IMR-90 (cell line): ENCODE data around the gene PRTG. TPM values are rescaled to one million over a fixed set of nuclear protein-coding genes. Genes with fewer than 3 reads are reported as not detected.

Source experiments
- ATAC-seq: fragments of 200-7000 bp; cut with Tn5 transposase; 2 replicates; pipeline ENCODE4 v1.9.1; 2020; ENCODE audit warnings: low read depth, mild to moderate bottlenecking, moderate library complexity
- BruUV-seq: library from RNA; stranded (reverse); fragments of 400-500 nt; replicated peaks from 2 replicates; lab custom pipeline; 2021; lab: Mats Ljungman, UMichigan
- CTCF ChIA-PET: fragments of 300-600 bp; formaldehyde crosslinking; extraction: SDS; loops from one replicate; lab custom pipeline; 2021; ENCODE audit warnings: antibody characterized with exemption; lab: Yijun Ruan, JAX
- POLR2A ChIA-PET: fragments of 300-600 bp; sonication (Branson Sonifier 250); formaldehyde crosslinking; loops from one replicate; lab custom pipeline; 2022; ENCODE audit warnings: antibody characterized with exemption; ENCODE audit not compliant: unreplicated experiment; lab: Charles Lee
- DNase-seq: peaks from one replicate; pipeline ENCODE4 v3.0.0; 2013
- H2AFZ ChIP-seq: replicated peaks from 2 replicates; pipeline ENCODE3; 2013; ENCODE audit warnings: low read length, mild to moderate bottlenecking; ENCODE audit not compliant: poor library complexity
- H2AK5ac ChIP-seq: 2 replicates; pipeline ENCODE4 v1.6.1; 2013; ENCODE audit warnings: low read depth, low read length, inconsistent platforms
- H2AK9ac ChIP-seq: replicated peaks from 2 replicates; pipeline ENCODE3; 2013; ENCODE audit warnings: mild to moderate bottlenecking, low read depth, low read length, moderate library complexity; ENCODE audit not compliant: poor library complexity
- H2BK120ac ChIP-seq: 2 replicates; pipeline ENCODE4 v1.6.1; 2013; ENCODE audit warnings: low read depth, low read length, inconsistent platforms
- H2BK15ac ChIP-seq: 3 replicates; pipeline ENCODE4 v1.6.1; 2013; ENCODE audit warnings: low read depth, low read length, inconsistent platforms
- H2BK20ac ChIP-seq: 2 replicates; pipeline ENCODE4 v1.6.1; 2013; ENCODE audit warnings: low read depth, mild to moderate bottlenecking, inconsistent platforms, low read length, moderate library complexity
- H2BK5ac ChIP-seq: 2 replicates; pipeline ENCODE4 v1.6.1; 2013; ENCODE audit warnings: mild to moderate bottlenecking, low read depth, low read length, inconsistent platforms; ENCODE audit not compliant: poor library complexity, severe bottlenecking
- H3K14ac ChIP-seq: replicated peaks from 2 replicates; pipeline ENCODE4 v1.6.1; 2013; ENCODE audit warnings: low read depth, low read length, inconsistent platforms
- H3K18ac ChIP-seq: 2 replicates; pipeline ENCODE4 v1.6.1; 2013; ENCODE audit warnings: low read depth, low read length, control low read depth
- H3K23ac ChIP-seq: 2 replicates; pipeline ENCODE4 v1.6.1; 2013; ENCODE audit warnings: low read depth, low read length, inconsistent platforms
- H3K27ac ChIP-seq: 2 replicates; pipeline ENCODE4 v1.5.1; 2013; ENCODE audit warnings: mild to moderate bottlenecking, control low read depth, low read length; ENCODE audit not compliant: insufficient read depth
- H3K27me3 ChIP-seq: 2 replicates; pipeline ENCODE4 v1.6.1; 2013; ENCODE audit warnings: low read length; ENCODE audit not compliant: control insufficient read depth, insufficient read depth
- H3K36me3 ChIP-seq: 2 replicates; pipeline ENCODE4 v1.6.1; 2013; ENCODE audit warnings: low read length, mixed read lengths; ENCODE audit not compliant: control insufficient read depth, insufficient read depth
- H3K4ac ChIP-seq: 2 replicates; pipeline ENCODE4 v1.6.1; 2013; ENCODE audit warnings: low read depth, low read length, inconsistent platforms
- H3K4me1 ChIP-seq: 2 replicates; pipeline ENCODE4 v1.6.1; 2013; ENCODE audit warnings: low read length, mixed read lengths; ENCODE audit not compliant: control insufficient read depth, insufficient read depth
- H3K4me2 ChIP-seq: 2 replicates; pipeline ENCODE4 v1.6.1; 2013; ENCODE audit warnings: low read depth, mild to moderate bottlenecking, control low read depth, low read length, moderate library complexity
- H3K4me3 ChIP-seq: 2 replicates; pipeline ENCODE4 v1.5.1; 2013; ENCODE audit warnings: low read depth, mild to moderate bottlenecking, control low read depth, low read length, moderate library complexity; ENCODE audit not compliant: insufficient read depth
- H3K56ac ChIP-seq: 2 replicates; pipeline ENCODE4 v1.6.1; 2013; ENCODE audit warnings: low read length, inconsistent platforms; ENCODE audit not compliant: insufficient read depth; ENCODE audit errors: extremely low read depth
- H3K79me1 ChIP-seq, 2 experiments: 2 replicates each; pipeline ENCODE4 v1.6.1; 2013; ENCODE audit warnings: low read length in 2 of 2, inconsistent platforms in 1 of 2, low read depth in 1 of 2
- H3K9ac ChIP-seq: 2 replicates; pipeline ENCODE4 v1.6.1; 2013; ENCODE audit warnings: low read depth, low read length, control low read depth
- H3K9me1 ChIP-seq: 2 replicates; pipeline ENCODE4 v1.6.1; 2013; ENCODE audit warnings: low read length, inconsistent platforms; ENCODE audit not compliant: insufficient read depth
- H3K9me3 ChIP-seq: 2 replicates; pipeline ENCODE4 v1.6.1; 2013; ENCODE audit warnings: low read length; ENCODE audit not compliant: control insufficient read depth, insufficient read depth
- H4K20me1 ChIP-seq: 2 replicates; pipeline ENCODE4 v1.6.1; 2013; ENCODE audit warnings: low read length, inconsistent platforms; ENCODE audit not compliant: insufficient read depth
- H4K5ac ChIP-seq: 2 replicates; pipeline ENCODE4 v1.6.1; 2013; ENCODE audit warnings: mild to moderate bottlenecking, low read depth, low read length, control low read depth
- H4K8ac ChIP-seq, 2 experiments: 2 replicates each; pipeline ENCODE4 v1.6.1; 2013; ENCODE audit warnings: low read depth in 2 of 2, low read length in 2 of 2, control low read depth in 1 of 2, inconsistent platforms in 1 of 2
- H4K91ac ChIP-seq: 2 replicates; pipeline ENCODE4 v1.6.1; 2013; ENCODE audit warnings: low read depth, low read length, inconsistent platforms; ENCODE audit not compliant: insufficient read depth
- BHLHE40 ChIP-seq: fragments of 150-350 bp; IDR thresholded peaks from 2 replicates; pipeline ENCODE4 v1.6.1; 2016; ENCODE audit warnings: mild to moderate bottlenecking, low read depth, low read length
- CHD1 ChIP-seq: IDR thresholded peaks from 2 replicates; pipeline ENCODE4 v1.6.1; 2012; ENCODE audit warnings: low read depth, low read length, improper control_type of control experiment
- MAFK ChIP-seq: IDR thresholded peaks from 2 replicates; pipeline ENCODE4 v1.6.1; 2012; ENCODE audit warnings: low read depth, low read length, improper control_type of control experiment
- MAZ ChIP-seq: IDR thresholded peaks from 2 replicates; pipeline ENCODE4 v1.6.1; 2012; ENCODE audit warnings: low read depth, mild to moderate bottlenecking, low read length, improper control_type of control experiment, moderate library complexity, borderline replicate concordance
- MXI1 ChIP-seq: IDR thresholded peaks from 2 replicates; pipeline ENCODE4 v1.6.1; 2012; ENCODE audit warnings: low read depth, mild to moderate bottlenecking, low read length, moderate library complexity, borderline replicate concordance
- NFE2L2 ChIP-seq: fragments of 150-350 bp; IDR thresholded peaks from 2 replicates; pipeline ENCODE4 v1.6.1; 2016; ENCODE audit warnings: low read depth, mild to moderate bottlenecking, low read length
- RFX5 ChIP-seq: IDR thresholded peaks from 2 replicates; pipeline ENCODE4 v1.8.0; 2012; ENCODE audit warnings: low read depth, mild to moderate bottlenecking, low read length, moderate library complexity
- WGBS, 2 experiments: methylation state at CpG; one replicate each; pipeline versions ENCODE4 v1.1.5 to v1.1.7; 2013; ENCODE audit warnings: missing lambda C conversion rate in 2 of 2; ENCODE audit not compliant: insufficient read length in 1 of 2; ENCODE audit errors: extremely low coverage in 2 of 2; 5-methylcytosine and 5-hydroxymethylcytosine counted together
- dilution Hi-C: fragments of 300-500 bp; cut with HindIII; formaldehyde crosslinking; loops from one replicate; pipeline ENCODE4 v1.14.3; 2018; ENCODE audit warnings: low sequenced_read_pairs; ENCODE audit not compliant: unreplicated experiment
- in situ Hi-C: fragments of 300-500 bp; cut with MboI; formaldehyde crosslinking; loops from 3 replicates; pipeline ENCODE4 v1.14.3; 2019; ENCODE audit warnings: low sequenced_read_pairs, inconsistent platforms, mixed read lengths
- intact Hi-C: fragments of 100-400 bp; cut with micrococcal nuclease; formaldehyde crosslinking; loops from 2 replicates; pipeline ENCODE4 v1.10.0; 2022
- polyA plus RNA-seq, 3 experiments: library from polyadenylated mRNA; depleted of rRNA; stranded (reverse); fragments of >200 nt; gene quantifications; 2 replicates each; pipeline ENCODE4 v1.2.3, GENCODE V29; 2012; ENCODE audit warnings: low replicate concordance in 1 of 3
- total RNA-seq: library from RNA; depleted of rRNA; stranded (reverse); fragments of >200 nt; gene quantifications from 2 replicates; pipeline ENCODE4 v1.2.3, GENCODE V29; 2012
- TF ChIP-seq, protein P1 (sequence below): conservative IDR thresholded peaks from 2 replicates; pipeline ENCODE4 v1.5.1; 2012; ENCODE audit warnings: mild to moderate bottlenecking, low read depth, low read length, improper control_type of control experiment

The PRTG gene
- total and polyA plus RNA-seq, 2 of the 4 experiments (the other 2 are of a cell fraction): 0.99 to 1.4 TPM

DNA sequence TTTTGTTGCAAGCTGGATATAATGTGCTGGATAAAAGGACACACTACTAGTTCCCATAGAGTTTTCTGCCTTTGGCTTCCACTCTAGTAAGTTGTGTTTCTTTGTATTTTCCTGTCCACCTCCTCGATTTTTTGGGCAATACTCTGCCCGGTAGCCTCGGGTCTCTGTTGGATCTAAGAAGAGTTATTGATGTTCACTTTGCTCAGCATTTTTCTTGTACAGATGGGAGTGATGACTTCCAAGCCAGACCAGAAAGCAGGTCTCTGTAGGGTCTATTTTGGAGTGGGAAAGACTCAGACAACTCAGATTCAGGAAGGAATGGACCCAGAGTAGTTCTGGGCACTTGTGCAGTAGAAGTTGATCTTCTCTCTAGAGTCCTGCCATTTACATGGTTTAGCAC lies 36.0 kb upstream of the PRTG start:
- H4K8ac ChIP-seq: no peak overlapping the region
- no CpG with 5 or more reads among the region's 3 CpGs for WGBS, 2 experiments
- no peak overlapping the region for H2BK5ac ChIP-seq
- H4K20me1 ChIP-seq: no peaks in the 10 kb centered on the region
- no peak for TF ChIP-seq MAZ
- TF ChIP-seq NFE2L2: no peak
- no peak for TF ChIP-seq BHLHE40
- TF ChIP-seq MAFK: peak; percentile 29; the same call in 1 of the 2 replicates
- TF ChIP-seq RFX5: no peak
- TF ChIP-seq CHD1: no peak
- TF ChIP-seq MXI1: no peak
- TF ChIP-seq, protein P1, sequence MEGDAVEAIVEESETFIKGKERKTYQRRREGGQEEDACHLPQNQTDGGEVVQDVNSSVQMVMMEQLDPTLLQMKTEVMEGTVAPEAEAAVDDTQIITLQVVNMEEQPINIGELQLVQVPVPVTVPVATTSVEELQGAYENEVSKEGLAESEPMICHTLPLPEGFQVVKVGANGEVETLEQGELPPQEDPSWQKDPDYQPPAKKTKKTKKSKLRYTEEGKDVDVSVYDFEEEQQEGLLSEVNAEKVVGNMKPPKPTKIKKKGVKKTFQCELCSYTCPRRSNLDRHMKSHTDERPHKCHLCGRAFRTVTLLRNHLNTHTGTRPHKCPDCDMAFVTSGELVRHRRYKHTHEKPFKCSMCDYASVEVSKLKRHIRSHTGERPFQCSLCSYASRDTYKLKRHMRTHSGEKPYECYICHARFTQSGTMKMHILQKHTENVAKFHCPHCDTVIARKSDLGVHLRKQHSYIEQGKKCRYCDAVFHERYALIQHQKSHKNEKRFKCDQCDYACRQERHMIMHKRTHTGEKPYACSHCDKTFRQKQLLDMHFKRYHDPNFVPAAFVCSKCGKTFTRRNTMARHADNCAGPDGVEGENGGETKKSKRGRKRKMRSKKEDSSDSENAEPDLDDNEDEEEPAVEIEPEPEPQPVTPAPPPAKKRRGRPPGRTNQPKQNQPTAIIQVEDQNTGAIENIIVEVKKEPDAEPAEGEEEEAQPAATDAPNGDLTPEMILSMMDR: no peak
- no peak for DNase-seq
- no peak overlapping the region for H4K5ac ChIP-seq
- H4K91ac ChIP-seq: no peak overlapping the region
- peaks cover 20% of the 10 kb centered on the region for H3K27me3 ChIP-seq
- H2AFZ ChIP-seq: no peak overlapping the region
- no peak overlapping the region for H2BK15ac ChIP-seq
- H3K23ac ChIP-seq: no peak overlapping the region
- no TSS peak for BruUV-seq
- H2AK5ac ChIP-seq: no peak overlapping the region
- ATAC-seq: no peak
- dilution Hi-C loops: no loop called here
- H3K27ac ChIP-seq: no peak overlapping the region
- intact Hi-C loops: no loop called here
- no peak overlapping the region for H3K9ac ChIP-seq
- H3K4me3 ChIP-seq: no peak overlapping the region
- H3K4me1 ChIP-seq: no peaks in the 10 kb centered on the region
- no peak overlapping the region for H2BK20ac ChIP-seq
- no peaks in the 10 kb centered on the region for H3K79me1 ChIP-seq
- no peak overlapping the region for H3K4me2 ChIP-seq
- ChIA-PET POLR2A (no interaction called here), CTCF (no interaction called here)
- H3K9me1 ChIP-seq: no peaks in the 10 kb centered on the region
- no peak overlapping the region for H2BK120ac ChIP-seq
- no peak overlapping the region for H3K14ac ChIP-seq
- H2AK9ac ChIP-seq: no peak overlapping the region
- in situ Hi-C loops: loop anchor here (25.0 kb wide), 1 partner anchor 117 kb away; no protein-coding TSS in a partner anchor
- no peak overlapping the region for H3K18ac ChIP-seq
- H3K56ac ChIP-seq: no peak overlapping the region
- H3K9me3 ChIP-seq: peaks cover 4% of the 10 kb centered on the region; the same call in 1 of the 2 replicates
- H3K4ac ChIP-seq: no peak overlapping the region
- no peaks in the 10 kb centered on the region for H3K36me3 ChIP-seq
